HepG2 (cell line): ENCODE results near the gene SMG5. TPM values are rescaled to one million over a fixed set of nuclear protein-coding genes. Genes with fewer than 3 reads are reported as not detected.

Source experiments
- ATAC-seq: fragments of 200-7000 bp; cut with Tn5 transposase; 3 replicates; pipeline ENCODE4 v1.9.1; 2020; ENCODE audit warnings: mild to moderate bottlenecking, moderate library complexity
- BruUV-seq: library from RNA; stranded (reverse); fragments of 400-500 nt; replicated peaks from 2 replicates; lab custom pipeline; 2021; lab: Mats Ljungman, UMichigan
- CTCF ChIA-PET: fragments of 300-600 bp; formaldehyde crosslinking; extraction: SDS; loops from one replicate; lab custom pipeline; 2021; ENCODE audit warnings: low total read pairs, inconsistent platforms, low intra/inter-chr PET ratio; lab: Yijun Ruan, JAX
- POLR2A ChIA-PET: fragments of 350-600 bp; sonication (Branson Sonifier 250); formaldehyde crosslinking; loops from one replicate; lab custom pipeline; 2020; ENCODE audit warnings: antibody characterized with exemption, inconsistent platforms; lab: Yijun Ruan, JAX
- DNase-seq: peaks from one replicate; pipeline ENCODE4 v3.0.0-alpha.2; 2015; ENCODE audit warnings: low spot score
- FAIRE-seq: peaks from 3 replicates; lab custom pipeline; 2011; peaks lifted over from hg19 to GRCh38; lab: Jason Lieb, UNC
- H2AFZ ChIP-seq: one replicate; pipeline ENCODE4 v1.6.1; 2011; ENCODE audit warnings: low read length, inconsistent platforms
- H3K27ac ChIP-seq: fragments of 300-600 bp; 3 replicates; pipeline ENCODE4 v1.8.0; 2011; ENCODE audit warnings: mixed run types, mild to moderate bottlenecking, mixed read lengths, low read length, inconsistent platforms; ENCODE audit not compliant: insufficient read depth; ENCODE audit errors: extremely low read length
- H3K27me3 ChIP-seq, 2 experiments: fragments of 200-600 bp in 1 of 2; 2 replicates in 1 of 2; 3 replicates in 1 of 2; pipeline versions ENCODE4 v1.6.0 to v1.8.0; 2011; ENCODE audit warnings: low read length in 2 of 2, mild to moderate bottlenecking in 2 of 2, moderate library complexity in 2 of 2, inconsistent platforms in 1 of 2; ENCODE audit not compliant: insufficient read depth in 2 of 2, control insufficient read depth in 1 of 2
- H3K36me3 ChIP-seq, 2 experiments: fragments of 200-600 bp in 1 of 2; replicated peaks in 1 of 2; 2 replicates in 1 of 2; 3 replicates in 1 of 2; pipeline versions ENCODE4 v1.5.1 to v1.8.0; 2011; ENCODE audit warnings: low read length in 2 of 2, inconsistent platforms in 1 of 2; ENCODE audit not compliant: insufficient read depth in 2 of 2, control insufficient read depth in 1 of 2
- H3K4me1 ChIP-seq: 2 replicates; pipeline ENCODE4 v1.5.1; 2012; ENCODE audit warnings: low read length, inconsistent platforms; ENCODE audit not compliant: insufficient read depth
- H3K4me2 ChIP-seq: 2 replicates; pipeline ENCODE4 v1.6.0; 2011; ENCODE audit warnings: low read depth, low read length, inconsistent platforms
- H3K4me3 ChIP-seq, 3 experiments: fragments of 200-600 bp in 1 of 3; sonication (generic), shearing (Covaris generic) in 1 of 3; replicated peaks in 1 of 3; 2 replicates each; pipeline ENCODE4 v1.5.1; 2011 to 2016; ENCODE audit warnings: low read length in 3 of 3, inconsistent platforms in 2 of 3, low read depth in 2 of 3, mild to moderate bottlenecking in 2 of 3, control low read depth in 1 of 3, mixed read lengths in 1 of 3; ENCODE audit not compliant: insufficient read depth in 1 of 3
- H3K79me2 ChIP-seq: one replicate; pipeline ENCODE4 v1.6.1; 2011; ENCODE audit warnings: low read length, inconsistent platforms; ENCODE audit not compliant: insufficient read depth
- H3K9ac ChIP-seq: 2 replicates; pipeline ENCODE4 v1.6.0; 2011; ENCODE audit warnings: mild to moderate bottlenecking, low read depth, low read length, inconsistent platforms; ENCODE audit not compliant: insufficient read depth
- H3K9me3 ChIP-seq: 2 replicates; pipeline ENCODE4 v1.5.1; 2012; ENCODE audit warnings: mild to moderate bottlenecking, low read length
- H4K20me1 ChIP-seq: 2 replicates; pipeline ENCODE4 v1.6.0; 2011; ENCODE audit warnings: inconsistent platforms, mild to moderate bottlenecking, low read length, moderate library complexity; ENCODE audit not compliant: insufficient read depth
- AGO2 ChIP-seq: fragments of 200-400 bp; formaldehyde crosslinking; optimal IDR thresholded peaks from 2 replicates; pipeline ENCODE3; 2017; ENCODE audit warnings: mild to moderate bottlenecking, low read depth, low read length, moderate library complexity
- CHCHD3 ChIP-seq: sonication (generic); formaldehyde crosslinking; IDR thresholded peaks from 2 replicates; pipeline ENCODE4 v1.8.0; 2022; ENCODE audit warnings: mild to moderate bottlenecking, missing genetic modification reagents, moderate library complexity
- MXD4 ChIP-seq: IDR thresholded peaks from 2 replicates; pipeline ENCODE4 v1.6.1; 2016; ENCODE audit warnings: mild to moderate bottlenecking, missing biosample characterization, missing genetic modification reagents
- SMAD9 ChIP-seq: sonication (generic); formaldehyde crosslinking; IDR thresholded peaks from 2 replicates; pipeline ENCODE4 v1.5.1; 2020; ENCODE audit warnings: mild to moderate bottlenecking, missing genetic modification reagents
- ZFP37 ChIP-seq: sonication (generic); formaldehyde crosslinking; IDR thresholded peaks from 2 replicates; pipeline ENCODE4 v1.4.0; 2020; ENCODE audit warnings: missing genetic modification reagents, borderline replicate concordance
- ZNF124 ChIP-seq: sonication (generic); formaldehyde crosslinking; IDR thresholded peaks from 2 replicates; pipeline ENCODE4 v1.4.0; 2020; ENCODE audit warnings: missing genetic modification reagents
- ZNF33B ChIP-seq: sonication (generic); formaldehyde crosslinking; IDR thresholded peaks from 2 replicates; pipeline ENCODE4 v1.5.1; 2020; ENCODE audit warnings: mild to moderate bottlenecking, missing genetic modification reagents
- ZNF510 ChIP-seq: sonication (generic); formaldehyde crosslinking; IDR thresholded peaks from 2 replicates; pipeline ENCODE4 v1.4.0; 2020; ENCODE audit warnings: low read depth, mild to moderate bottlenecking, missing genetic modification reagents
- ZNF570 ChIP-seq: sonication (generic); formaldehyde crosslinking; IDR thresholded peaks from 2 replicates; pipeline ENCODE4 v1.4.0; 2020; ENCODE audit warnings: mild to moderate bottlenecking, missing genetic modification reagents, borderline replicate concordance
- WGBS: methylation state at CpG from one replicate; pipeline ENCODE4 v1.1.6; 2017; ENCODE audit warnings: low lambda C conversion rate; 5-methylcytosine and 5-hydroxymethylcytosine counted together
- in situ Hi-C: cut with HindIII; loops from 2 replicates; pipeline ENCODE4 v1.10.0; 2017; ENCODE audit warnings: low pct_unique_long_range_greater_than_20kb; ENCODE audit not compliant: extremely low pct_ligation_motif_present
- intact Hi-C: fragments of 100-400 bp; cut with micrococcal nuclease; formaldehyde crosslinking; loops from one replicate; pipeline ENCODE4 v1.10.0; 2022; ENCODE audit not compliant: unreplicated experiment
- polyA plus RNA-seq, 8 experiments: library from polyadenylated mRNA; depleted of rRNA in 3 of 8; stranded (reverse) in 7 of 8; unstranded in 1 of 8; fragments of >200 nt; fragmentation: Illumina TruSeq in 4 of 8; extraction: Trizol in 4 of 8; gene quantifications; 2 replicates each; pipeline versions ENCODE4 v1.2.1 to v1.2.3, GENCODE V29; 2011 to 2016; ENCODE audit warnings: low read depth in 4 of 8, missing spikeins in 1 of 8, mixed read lengths in 1 of 8; ENCODE audit not compliant: insufficient read depth in 1 of 8
- total RNA-seq, 5 experiments: library from RNA; depleted of rRNA; stranded (reverse); fragments of >200 nt; fragmentation: Illumina TruSeq; extraction: Trizol; gene quantifications; 2 replicates each; pipeline ENCODE4 v1.2.3, GENCODE V29; 2016; ENCODE audit warnings: low read depth in 1 of 5
- TF ChIP-seq, protein P1 (sequence below): sonication (generic); formaldehyde crosslinking; IDR thresholded peaks from 2 replicates; pipeline ENCODE4 v1.9.0; 2021; ENCODE audit warnings: missing genetic modification reagents, borderline replicate concordance

The SMG5 gene
- total and polyA plus RNA-seq, 2 of the 13 experiments (the other 11 are each of a cell fraction or from before 2014, with no cell fraction given), result 50.5 to 84.0 TPM

DNA sequence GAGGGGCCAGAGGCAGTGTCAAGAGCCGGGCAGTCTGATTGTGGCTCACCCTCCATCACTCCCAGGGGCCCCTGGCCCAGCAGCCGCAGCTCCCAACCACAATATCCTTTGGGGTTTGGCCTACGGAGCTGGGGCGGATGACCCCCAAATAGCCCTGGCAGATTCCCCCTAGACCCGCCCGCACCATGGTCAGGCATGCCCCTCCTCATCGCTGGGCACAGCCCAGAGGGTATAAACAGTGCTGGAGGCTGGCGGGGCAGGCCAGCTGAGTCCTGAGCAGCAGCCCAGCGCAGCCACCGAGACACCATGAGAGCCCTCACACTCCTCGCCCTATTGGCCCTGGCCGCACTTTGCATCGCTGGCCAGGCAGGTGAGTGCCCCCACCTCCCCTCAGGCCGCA lies 40.7 kb downstream of the SMG5 start, which contains the start of gene BGLAP:
Gene BGLAP, plus strand, starts transcription at position 259 of the 400 bp plus-strand sequence. Its CDS starts 48 bp downstream, at position 307.
- no peak within 1 kb of the TSS for H3K27ac ChIP-seq
- no peak within 1 kb of the TSS for H3K4me3 ChIP-seq
- H3K36me3 ChIP-seq, result peaks cover 10 to 25% of the 10 kb centered on the region in 2 experiments
- H2AFZ ChIP-seq, result no peak within 1 kb of the TSS
- BruUV-seq, result no TSS peak
- in situ Hi-C loops (no loop called here), intact Hi-C loops (no loop called here)
- H3K27me3 ChIP-seq, result no peaks in the 10 kb centered on the region
- H4K20me1 ChIP-seq, result no peaks in the 10 kb centered on the region
- FAIRE-seq (no peak), ATAC-seq (no peak), DNase-seq (no peak)
- H3K4me2 ChIP-seq, result no peak within 1 kb of the TSS
- H3K9ac ChIP-seq, result no peak within 1 kb of the TSS
- TF ChIP-seq AGO2, result peak; percentile 83
- no peak for TF ChIP-seq MXD4 (CRISPR knock-in tag)
- no peak for TF ChIP-seq ZNF570 (CRISPR knock-in tag)
- no peak for TF ChIP-seq CHCHD3
- no peaks in the 10 kb centered on the region for H3K79me2 ChIP-seq
- no peaks in the 10 kb centered on the region for H3K9me3 ChIP-seq
- H3K4me1 ChIP-seq, result peaks cover 20% of the 10 kb centered on the region
- CTCF ChIA-PET, result no interaction called here
- WGBS, result no CpG with 5 or more reads among the region's 14 CpGs
- POLR2A ChIA-PET, result no interaction called here

DNA sequence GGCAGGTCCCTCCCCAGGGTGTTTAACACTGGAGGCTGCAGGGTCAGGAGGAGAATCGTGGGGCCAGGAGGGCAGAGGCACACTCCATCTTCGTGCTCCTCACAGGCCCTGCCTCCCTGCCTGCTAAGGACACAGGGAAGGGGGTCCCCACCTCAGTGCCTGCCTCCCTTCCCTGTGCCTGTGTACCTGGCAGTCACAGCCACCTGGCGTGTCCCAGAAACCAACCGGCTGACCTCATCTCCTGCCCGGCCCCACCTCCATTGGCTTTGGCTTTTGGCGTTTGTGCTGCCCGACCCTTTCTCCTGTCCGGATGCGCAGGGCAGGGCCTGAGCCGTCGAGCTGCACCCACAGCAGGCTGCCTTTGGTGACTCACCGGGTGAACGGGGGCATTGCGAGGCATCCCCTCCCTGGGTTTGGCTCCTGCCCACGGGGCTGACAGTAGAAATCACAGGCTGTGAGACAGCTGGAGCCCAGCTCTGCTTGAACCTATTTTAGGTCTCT lies 41.3 kb downstream of the SMG5 start:
- ATAC-seq (no peak), DNase-seq (no peak), FAIRE-seq (no peak)
- 89% methylated on average over 4 of the region's 15 CpGs for WGBS
- H3K27ac ChIP-seq, result no peak overlapping the region
- no peaks in the 10 kb centered on the region for H4K20me1 ChIP-seq
- peaks cover 12 to 28% of the 10 kb centered on the region in 2 experiments for H3K36me3 ChIP-seq
- no peak overlapping the region for H3K9ac ChIP-seq
- no peaks in the 10 kb centered on the region for H3K9me3 ChIP-seq
- BruUV-seq, result no TSS peak
- no peak overlapping the region for H3K4me3 ChIP-seq
- TF ChIP-seq, protein P1, sequence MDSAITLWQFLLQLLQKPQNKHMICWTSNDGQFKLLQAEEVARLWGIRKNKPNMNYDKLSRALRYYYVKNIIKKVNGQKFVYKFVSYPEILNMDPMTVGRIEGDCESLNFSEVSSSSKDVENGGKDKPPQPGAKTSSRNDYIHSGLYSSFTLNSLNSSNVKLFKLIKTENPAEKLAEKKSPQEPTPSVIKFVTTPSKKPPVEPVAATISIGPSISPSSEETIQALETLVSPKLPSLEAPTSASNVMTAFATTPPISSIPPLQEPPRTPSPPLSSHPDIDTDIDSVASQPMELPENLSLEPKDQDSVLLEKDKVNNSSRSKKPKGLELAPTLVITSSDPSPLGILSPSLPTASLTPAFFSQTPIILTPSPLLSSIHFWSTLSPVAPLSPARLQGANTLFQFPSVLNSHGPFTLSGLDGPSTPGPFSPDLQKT (CRISPR knock-in tag), result no peak
- TF ChIP-seq ZNF124 (CRISPR knock-in tag), result no peak
- no peak for TF ChIP-seq SMAD9
- TF ChIP-seq ZFP37 (CRISPR knock-in tag), result no peak
- no peak for TF ChIP-seq ZNF510 (CRISPR knock-in tag)
- TF ChIP-seq ZNF33B, result no peak
- H3K4me1 ChIP-seq, result peaks cover 14% of the 10 kb centered on the region
- POLR2A ChIA-PET, result no interaction called here
- no peak overlapping the region for H2AFZ ChIP-seq
- H3K27me3 ChIP-seq, result no peaks in the 10 kb centered on the region
- H3K79me2 ChIP-seq, result no peaks in the 10 kb centered on the region
- intact Hi-C loops, result no loop called here
- H3K4me2 ChIP-seq, result no peak overlapping the region
- CTCF ChIA-PET, result no interaction called here
- in situ Hi-C loops, result no loop called here
